Measurements from ENCODE around the gene GALNT7.

- TF ChIP-seq CTCF (IDR thresholded peaks at IDR 0.05) (no peak), POLR2AphosphoS5 (IDR thresholded peaks at IDR 0.05; ENCODE audit: low read depth, low read length) (no peak)
These were observed 103.7 kb downstream of the GALNT7 start for GRCh38 chr4:173272314-173272713.
